ENCODE results near the gene RAB17. TPM values are rescaled to one million over a fixed set of nuclear protein-coding genes. Genes with fewer than 3 reads are reported as not detected.
"Not testable (repeated sequence)": the region's sequence is repeated elsewhere in the genome, so short reads cannot be mapped to it uniquely, and the experiment has no call there.

RAB17 gene
- polyA plus RNA-seq, 10 donors, result 0.64 to 2.6 (median 1.2) TPM

DNA sequence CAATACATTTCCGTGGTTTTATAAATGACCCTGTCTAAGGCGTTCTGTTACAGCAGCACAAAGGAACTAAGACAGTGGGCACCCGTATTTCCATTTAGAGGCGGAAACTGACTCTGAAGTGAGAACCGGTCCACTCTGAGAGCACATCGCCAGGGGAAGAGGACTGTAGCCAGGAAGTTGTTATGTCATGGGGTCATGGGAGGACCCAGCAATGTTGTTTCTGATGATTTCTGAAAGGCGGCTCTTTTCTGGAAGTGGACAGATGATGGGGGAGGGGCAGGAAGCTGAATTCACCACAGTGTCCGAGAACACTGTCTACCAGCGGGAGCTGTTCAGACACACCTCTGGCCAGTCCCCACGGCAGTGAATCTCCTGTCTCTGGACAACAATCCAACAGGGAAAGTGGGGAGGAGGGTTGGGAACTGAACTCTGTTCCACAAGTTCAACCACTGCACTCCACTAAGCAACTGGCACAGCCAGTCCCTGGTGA, 34.7 kb upstream of the RAB17 start:
- no peak for DNase-seq

DNA sequence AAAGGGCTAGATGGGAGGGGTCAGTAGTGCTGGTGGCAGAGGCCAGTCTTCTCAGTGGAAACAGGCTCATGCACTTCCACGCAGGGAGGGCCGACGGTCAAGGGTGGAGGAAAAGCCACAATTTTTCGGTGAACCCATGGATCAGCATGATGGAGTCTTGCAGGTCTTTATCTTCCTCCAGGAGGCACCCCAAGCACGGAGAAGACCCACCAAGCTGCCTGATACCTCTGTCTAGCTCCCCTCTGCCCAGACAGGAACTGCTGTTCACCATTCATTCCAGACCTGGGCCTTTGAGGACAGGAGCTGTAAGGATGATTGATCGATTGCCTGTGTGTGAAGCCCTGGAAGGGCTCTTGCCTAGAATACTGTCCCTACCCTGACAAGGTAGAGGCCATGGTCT, 34.0 kb upstream of the RAB17 start:
- no peak for DNase-seq

DNA sequence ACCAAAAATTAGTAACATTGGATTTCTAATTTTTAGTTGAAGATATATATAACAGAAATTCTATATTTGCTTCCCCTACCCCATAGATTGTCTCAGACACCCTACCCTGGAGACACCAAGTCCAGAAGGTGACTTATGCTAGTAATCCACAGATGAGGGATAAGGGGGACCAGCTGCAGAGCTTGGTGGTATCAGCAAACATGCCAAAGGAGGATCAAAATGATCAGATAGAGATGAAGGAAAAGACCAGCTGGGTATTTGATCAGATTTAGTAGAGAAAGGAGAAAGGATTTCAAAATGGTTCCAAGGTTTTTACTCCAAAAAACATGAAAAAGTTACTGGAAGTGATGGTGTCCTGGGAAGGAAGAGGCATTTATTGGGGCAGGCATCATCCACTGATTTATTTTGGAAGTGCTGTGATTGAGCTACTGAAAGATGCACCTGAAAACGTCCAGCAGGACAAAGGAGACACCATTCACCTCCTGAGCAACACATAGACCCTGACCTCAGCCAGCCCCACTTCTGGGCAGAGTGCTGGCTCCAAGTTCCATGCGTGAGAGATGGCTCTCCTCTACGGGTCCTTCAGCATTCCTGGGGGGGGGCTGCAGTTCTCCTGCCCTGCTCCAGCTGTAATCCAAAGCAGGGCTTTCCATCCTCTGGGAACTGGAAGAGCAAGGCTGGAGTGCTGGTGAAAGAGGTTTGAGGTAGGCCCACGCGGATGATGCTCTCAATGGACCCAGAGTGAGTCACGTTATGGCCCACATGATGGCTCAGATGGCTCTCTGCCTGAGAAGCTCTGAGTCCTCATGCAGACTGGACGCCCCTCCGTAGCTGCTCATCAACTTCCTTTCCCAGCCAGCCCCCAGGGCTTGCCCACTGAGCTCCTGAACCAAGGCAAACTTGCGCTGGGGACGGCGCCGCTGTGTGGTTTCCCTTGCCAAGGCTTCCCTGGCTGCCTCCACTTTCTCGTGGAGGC, 33.2 kb upstream of the RAB17 start:
- DNase-seq, result no peak

DNA sequence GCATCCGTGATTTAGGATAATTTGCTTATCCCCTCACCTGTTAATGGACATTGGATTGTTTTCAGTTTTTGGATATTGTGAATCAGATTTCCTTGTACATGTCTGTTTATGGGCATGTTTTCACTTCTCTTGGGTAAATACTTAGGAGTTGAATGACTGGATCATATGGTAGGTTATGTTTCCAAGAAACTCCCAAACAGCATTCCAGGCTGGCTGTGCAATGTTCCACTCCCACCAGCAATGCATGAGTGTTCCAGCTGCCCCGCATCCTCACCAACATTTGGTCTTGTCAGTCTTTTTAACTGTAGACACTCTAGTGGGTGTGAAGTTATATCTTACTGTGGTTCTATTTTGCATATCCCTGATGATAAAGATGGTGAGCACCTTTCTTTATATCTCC, 27.9 kb upstream of the RAB17 start:
- DNase-seq, result peak in 2 of 3 donors; percentile 72 to 77

DNA sequence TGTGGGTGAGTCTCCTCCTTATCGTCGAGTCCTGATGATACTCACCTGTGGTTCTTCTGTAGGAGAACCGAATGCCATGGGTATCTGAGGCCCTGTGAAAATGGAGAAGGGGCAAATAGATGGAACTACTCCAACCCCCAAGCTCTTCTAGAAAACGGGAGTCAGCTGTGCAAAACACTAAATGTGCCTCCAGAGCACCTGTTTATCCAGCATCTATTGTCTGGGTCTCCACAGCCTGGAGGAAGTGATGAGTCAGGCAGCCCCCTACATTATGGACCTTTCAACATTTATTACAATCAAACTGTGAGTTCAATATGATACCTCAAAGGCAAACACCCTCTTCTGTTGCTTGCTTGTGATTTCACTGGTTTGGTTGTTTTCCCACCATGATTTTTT, 27.1 kb upstream of the RAB17 start:
- no peak for DNase-seq

DNA sequence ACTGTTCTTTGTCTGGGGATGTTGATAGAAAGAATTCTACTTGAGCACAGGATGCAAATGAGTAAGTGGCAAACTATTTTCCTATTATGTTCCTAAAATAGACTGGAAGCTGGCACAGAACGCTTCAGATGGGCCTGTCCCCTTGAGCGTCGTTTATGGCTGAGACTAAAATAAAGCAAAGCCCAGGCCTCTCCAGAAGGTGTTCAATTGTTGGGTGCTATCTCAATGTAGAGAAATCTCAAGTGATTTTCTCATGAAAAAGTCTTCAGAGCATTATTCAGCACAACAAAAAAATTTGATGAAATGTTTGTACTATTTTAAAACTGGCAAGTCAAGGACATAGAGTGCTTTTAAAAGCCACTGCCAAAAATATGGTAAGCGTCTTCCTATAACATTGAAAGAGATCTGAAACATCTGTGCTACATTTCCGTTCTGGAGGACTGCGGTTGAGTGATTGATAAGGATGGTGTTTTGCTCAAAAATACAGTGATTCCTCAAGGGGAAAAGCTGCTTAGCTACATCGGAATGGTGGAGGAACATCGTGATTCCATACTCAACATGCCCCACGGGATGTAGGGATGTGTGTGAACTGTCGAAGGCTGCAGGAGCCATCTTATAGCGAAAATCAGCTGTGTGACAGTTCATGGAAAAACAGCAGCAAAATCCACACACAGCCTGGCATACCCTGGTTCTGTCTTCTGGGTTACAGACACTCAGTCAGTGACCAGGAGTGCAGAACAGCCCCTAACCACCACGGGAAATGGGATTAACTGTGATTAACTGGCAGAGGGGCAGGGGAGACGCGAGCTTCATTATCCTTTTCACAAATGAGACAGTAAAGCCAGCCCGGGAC, 26.4 kb upstream of the RAB17 start:
- peak; percentile 73 to 90 (median 86) for DNase-seq

DNA sequence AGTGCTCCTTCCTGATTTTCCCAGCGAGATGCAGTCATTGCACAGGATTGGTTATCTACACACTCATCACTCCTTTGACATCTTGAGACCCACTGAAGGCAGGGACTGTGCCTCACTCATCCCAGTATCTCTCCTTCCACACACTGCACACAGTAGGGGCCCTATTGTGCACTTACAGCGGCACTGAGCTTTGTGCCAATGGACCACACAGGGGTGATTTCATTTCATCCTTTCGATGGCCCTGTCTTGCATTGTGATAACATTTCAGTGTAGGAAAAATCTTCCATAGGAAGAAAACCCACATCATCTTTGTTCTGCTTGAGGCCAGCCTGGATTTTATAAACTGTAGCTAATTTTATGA, 25.8 kb upstream of the RAB17 start:
- no peak for DNase-seq

DNA sequence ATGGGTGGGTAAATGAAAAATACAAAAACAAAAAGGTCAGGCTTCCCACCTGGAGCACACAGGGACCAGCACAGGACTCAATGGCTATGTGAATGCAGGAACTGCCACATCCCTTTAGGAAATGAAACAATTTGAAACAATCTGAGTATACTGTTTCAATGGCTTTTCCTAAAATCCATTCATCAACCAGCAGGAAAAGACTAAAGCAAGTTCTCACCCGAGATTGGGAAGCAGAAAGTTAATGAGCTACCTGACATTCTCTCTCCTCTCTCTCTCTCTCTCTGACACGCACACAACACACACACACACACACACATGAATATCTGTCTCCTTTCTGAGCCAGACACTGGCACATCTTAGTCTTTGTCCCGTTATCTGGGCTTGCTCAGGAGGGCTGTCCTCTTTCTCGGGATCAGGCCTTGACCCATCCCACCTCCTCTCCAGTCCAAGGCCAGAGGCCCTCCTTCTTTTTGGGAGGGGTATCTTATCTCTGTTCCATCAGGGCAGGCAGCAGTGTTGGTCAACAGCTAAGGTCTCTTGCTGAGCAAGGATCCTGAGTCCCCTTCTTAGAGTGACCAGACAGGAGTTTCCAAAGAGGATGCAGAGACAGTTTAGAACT, 25.2 kb upstream of the RAB17 start:
- DNase-seq, result no peak

DNA sequence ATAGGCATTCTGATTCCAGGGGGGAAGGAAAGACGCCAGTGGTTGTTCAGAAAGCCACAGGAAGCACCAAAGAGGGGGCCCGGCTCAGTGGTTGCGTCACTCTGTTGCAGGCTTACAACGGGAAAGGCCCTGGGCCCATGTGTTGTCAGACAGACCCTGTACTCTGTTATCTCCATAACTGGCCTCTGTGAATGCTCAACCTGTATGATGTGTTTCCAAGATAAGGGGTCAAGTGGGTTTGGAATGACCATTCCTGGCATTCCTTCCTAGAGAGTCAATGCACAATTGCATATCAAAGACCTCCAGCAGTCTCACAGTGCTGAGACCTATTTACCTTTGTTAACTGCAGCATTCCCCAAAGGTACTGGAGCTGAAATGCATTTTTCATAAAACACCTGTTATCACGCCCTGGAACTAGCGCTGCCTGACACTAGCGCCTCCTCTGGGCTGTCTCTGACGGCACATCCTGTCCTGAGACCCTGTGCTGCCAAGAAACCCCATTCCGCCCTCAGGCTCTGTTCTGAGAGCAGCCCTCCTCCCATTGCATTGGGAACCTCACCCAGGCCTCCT, 23.7 kb upstream of the RAB17 start:
- DNase-seq, result no peak

DNA sequence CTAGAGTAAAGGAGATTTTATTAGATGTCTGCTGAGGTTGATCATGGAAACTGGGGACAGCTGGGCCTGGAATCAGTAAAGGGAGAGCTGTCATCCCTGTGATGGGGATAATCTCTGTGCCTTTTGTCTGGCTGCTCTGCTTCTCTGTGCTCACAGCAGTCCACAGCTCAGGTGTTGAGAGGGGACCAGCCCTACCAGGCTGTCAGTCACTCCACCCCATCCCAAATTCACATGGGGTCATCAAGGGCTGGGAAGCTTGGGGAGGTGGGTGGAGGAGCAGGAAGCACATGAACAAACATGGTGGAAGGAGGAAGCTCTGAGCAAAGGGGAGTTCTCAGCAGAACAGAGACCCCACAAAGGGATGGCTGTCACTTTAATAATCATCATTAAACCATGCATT, 23.1 kb upstream of the RAB17 start:
- no peak for DNase-seq

DNA sequence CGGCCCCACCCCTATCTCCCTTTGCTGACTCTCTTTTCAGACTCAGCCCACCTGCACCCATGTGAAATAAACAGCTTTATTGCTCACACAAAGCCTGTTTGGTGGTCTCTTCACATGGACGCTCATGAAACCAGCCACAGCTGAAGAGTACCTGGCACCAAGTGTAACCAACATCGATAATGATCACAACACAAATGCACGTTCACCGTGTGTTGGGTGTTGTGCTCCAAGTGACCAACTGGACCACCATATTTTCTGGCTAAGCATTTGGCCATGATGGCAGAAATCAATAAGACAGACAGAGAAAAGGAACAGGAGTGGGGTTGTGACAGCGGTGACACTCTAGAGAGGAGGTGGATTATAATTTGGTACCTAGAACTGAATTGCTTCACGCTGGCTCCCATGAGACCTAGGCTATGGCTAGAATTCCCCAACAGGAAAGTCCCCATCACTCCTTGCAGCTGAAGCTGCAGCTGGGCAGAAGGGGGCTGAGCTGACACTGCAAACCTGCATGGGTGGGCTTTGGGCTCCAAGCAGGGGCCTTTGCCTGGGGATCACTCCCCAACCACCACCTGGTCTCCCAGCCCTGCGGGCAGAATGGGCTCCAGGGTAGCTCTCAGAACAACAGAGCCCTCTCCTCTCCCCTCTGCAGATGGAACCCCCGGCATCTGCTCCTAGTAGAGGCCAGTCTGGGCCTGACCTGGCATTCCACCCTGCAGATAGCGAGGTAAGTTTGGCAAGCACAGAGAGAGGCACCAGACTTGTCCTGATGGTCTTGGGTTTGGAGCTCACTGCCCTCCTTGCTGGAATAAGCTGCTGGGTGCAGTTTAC, 22.2 kb upstream of the RAB17 start:
- DNase-seq, result no peak

DNA sequence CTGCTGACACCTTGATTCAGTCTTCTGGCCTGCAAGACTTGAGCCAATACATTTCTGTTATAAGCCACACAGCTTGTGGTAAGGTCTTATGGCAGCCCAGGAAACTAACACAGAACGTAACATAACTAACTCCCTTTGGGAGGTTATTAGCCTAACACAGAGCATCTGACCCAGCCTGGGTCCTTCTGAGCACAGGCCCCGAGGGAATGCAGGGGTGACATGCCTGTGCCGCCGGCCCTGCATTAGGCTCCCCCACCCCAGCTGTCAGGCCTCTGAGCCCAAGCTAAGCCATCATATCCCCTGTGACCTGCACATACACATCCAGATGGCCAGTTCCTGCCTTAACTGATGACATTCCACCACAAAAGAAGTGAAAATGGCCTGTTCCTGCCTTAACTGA, 16.0 kb upstream of the RAB17 start:
- not testable (repeated sequence) for DNase-seq

DNA sequence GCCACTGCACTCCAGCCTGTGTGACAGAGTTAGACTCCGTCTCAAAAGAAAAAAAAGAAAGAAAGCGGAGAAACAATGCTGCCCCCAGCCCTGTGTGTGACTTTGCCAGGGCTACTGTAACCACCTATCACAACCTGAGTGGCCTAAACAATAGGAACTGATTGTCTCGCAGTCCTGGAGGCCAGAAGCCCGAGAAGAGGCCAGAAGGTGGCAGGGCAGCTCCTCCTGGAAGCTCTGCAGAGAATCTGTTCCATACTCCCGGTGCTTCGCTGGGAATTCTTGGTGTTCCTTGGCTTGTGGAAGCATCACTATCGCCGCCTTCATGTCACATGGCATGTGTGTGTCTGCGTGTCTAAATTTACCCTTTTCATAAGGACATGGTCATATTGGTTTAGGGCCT, 14.4 kb upstream of the RAB17 start:
- no peak for DNase-seq

DNA sequence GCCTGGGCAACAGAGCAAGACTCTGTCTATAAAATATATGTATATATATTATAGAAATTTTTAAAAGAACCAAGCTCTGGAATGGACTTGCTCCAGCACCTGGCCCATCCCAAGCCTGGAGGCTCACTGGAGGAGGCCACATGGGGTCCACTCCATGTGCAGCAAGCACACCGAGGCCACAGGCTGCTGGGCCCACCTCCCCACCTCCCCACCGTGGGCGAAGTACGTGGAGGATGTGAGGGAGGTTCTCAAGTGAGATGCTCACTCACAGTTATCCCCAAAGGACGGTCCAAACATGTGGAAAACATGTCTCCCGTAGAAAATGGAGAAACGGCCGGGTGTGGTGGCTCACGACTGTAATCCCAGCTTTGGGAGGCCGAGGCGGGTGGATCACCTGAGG, 13.9 kb upstream of the RAB17 start:
- no peak for DNase-seq

DNA sequence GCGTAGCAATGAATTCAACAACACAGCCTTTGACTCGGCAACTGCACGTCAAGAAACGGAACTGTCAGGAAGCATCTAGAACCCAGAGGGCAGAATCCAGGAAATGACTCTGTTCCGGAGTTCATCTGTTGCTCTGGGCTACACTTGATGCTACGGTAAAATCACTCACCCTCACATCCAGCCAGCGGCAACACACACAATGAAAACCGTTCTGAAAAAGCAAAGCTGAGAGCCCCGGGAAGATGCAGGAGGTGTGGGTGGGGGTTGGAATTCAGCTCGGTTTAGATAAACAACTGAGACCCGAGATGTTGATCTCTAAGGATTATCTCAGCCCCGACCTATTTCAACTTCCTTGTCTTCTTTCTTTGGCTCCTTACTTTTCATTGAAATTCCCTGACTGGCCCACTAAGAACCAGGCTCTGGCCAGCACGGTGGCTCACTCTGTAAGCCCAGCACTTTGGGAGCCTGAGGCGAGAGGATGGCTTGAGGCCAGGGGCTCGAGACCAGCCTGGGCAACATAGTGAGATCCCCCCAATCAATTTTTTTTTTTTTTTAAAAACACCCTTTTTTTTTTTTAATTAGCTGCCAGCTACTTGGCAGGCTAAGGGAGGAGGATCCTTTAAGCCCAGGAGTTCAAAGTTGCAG, 13.3 kb upstream of the RAB17 start:
- DNase-seq, result peak; percentile 39 to 79 (median 68)

DNA sequence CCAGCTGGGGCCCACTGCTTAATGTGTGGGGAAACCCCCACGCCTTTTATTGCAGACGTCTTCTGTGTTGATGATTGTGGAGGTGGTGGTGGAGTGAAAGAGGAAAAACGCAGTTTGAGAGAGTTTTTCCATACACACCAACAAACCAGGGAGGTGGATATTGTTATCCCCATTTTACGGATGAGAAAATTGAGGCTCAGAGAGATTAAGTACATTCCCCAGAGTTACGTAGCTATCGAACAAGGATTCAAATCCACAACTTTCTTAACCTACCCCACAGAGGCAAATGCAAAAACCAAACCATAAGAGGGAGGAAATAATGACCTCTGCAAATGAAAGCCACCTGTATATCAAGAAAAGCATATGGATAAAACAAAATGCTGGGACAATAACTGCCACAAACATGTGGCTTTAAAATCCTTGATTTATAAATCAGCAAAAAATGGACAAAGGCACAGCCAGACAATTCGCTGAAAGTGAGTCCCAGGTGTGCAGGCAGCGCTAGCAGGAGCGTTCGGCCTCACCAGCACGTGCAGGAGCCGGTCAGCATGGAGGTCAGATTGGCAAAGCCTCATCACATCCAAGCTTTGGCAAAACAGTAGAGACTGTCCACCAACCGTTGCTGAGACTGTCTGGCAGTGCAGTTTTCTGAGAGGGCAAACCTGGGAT, 12.6 kb upstream of the RAB17 start:
- no peak for DNase-seq

DNA sequence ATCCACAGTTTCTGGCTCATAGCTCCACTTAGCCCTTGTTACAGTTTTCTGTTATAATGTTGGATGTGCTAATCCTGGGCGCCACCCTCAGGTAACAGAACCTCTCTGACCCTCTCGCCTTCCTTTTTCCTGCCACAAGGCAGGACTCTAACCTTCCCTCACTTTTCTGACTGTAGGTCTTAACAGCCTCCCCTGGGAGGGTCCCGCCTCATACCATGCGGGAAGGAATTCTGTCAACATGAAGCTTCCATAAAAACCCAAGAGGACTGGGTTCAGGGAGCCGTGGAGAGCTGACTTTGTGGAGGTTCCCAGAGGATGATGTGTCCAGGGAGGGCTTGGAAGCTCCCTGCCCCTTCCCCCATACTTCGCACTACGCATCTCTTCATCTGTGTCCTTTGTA, 11.9 kb upstream of the RAB17 start:
- no peak for DNase-seq

DNA sequence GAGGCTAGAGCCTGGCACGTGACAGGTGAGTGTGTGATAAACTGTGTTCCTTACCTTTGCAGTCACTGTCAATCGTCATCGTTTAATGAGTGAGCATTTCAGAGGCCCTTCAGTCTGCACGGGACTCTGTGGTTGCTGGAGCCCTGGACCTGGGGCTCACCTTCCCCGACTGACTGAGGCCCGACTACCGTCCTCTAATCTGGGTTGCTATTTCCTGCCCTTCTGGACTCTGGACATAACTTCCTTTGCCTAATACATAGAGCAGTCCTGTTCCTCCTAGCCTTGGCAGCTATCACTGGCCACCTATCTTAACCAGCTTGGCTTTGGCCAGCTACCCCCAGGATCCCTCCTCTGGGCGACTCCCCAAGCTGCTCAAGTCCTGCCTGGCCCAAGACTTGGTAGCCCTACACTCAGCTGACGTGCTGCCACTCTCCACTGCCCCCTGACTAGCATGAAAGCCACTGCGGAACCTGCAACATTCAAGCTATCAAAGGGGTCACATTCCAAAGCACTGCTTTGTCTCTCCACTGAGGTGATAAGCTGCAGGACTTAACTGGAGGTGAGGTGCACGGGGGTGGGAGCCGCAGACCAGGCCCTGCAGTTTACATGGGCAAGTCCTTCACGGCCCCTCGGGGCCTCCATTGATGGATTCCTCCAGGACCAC, 11.1 kb upstream of the RAB17 start:
- no peak for DNase-seq

DNA sequence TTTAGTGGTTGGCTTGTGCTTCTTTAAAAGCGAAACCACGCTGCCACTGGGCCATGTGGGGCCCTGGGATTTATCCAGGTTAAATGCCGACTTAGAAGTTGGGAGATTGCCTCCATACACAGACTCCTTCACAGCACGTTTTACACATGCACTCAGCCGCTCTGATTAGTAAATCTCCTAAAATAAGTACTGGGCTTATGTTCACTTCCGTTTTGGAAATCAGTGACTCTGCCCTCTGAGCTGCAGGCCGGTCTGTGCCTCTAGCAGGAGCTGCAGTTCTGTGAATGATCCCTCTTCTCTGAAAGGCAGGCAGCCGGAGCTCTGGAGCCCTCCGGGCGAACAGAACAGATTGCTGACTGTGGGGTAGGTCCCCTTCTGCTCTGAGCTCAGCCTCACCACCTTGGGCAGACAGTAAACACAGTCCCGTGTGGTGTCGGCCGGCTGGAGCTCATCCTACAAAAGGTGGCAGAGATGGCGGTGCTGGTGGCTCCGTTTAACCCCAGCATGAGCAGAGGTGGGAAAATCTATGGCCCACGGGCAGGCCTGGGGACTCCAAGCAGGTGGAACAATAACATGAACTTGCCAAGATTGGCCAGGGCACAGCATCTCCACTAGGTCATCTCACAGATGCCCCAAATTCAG, 9.8 kb upstream of the RAB17 start:
- peak; percentile 68 to 85 (median 70) for DNase-seq
